GM18505 (cell line): ENCODE data around the gene IFRD2.

Source experiments
- ATAC-seq: cut with Tn5 transposase; IDR thresholded peaks from one replicate; pipeline ENCODE4 v1.9.1; 2021; ENCODE audit not compliant: unreplicated experiment
- POLR2A ChIP-seq: IDR thresholded peaks from 4 replicates; pipeline ENCODE4 v1.6.1; 2011; ENCODE audit warnings: borderline replicate concordance; ENCODE audit not compliant: insufficient read depth, insufficient read length; ENCODE audit errors: extremely low read depth

The IFRD2 gene

DNA sequence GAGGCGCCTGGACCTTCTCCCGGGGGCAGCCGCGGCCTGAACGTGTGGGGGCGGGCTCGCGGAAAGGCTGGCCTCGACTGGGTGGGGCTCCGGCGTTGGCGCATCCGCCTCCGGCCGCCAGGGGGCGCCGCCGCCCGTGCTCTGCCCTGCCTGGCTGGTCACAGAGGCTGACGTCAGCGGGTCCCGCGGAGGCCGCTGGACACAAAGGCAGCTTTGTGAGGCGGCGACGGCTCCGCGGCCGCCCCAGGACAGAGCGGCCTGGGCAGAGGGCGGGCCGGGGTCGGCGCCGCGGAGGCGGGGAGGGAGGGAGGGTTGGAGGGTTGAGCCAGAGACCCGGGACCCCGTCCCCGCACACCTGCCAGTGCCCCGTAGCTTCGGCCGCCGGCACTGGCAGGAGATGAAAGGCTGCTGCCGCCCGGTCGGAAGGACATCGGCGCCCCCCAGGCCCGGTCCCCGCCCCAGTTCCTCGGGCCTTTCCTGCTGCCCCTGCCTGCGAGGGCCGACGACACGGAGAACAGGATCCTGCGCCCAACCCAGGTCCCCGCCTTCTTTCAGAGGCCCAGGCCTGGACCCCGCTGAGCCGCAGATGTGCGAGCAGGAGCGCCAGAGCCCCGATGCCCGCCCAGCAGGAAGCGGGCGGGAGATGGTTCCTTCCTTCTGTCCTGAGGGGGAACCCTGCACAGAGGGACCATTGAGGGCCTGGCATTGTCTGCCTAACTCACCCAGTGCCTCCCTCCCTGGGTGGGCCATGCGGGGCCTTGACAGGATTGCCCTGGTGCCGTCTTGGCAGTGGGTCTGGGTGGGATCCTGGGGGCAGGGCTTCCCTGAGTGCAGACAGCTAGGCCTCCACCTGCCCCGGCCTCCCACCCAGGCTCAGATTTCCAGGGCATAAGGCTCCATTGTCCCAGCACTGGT lies 31.9 kb downstream of the IFRD2 start:
- peak; percentile 58 for TF ChIP-seq POLR2A
- peak; percentile 88 for ATAC-seq

DNA sequence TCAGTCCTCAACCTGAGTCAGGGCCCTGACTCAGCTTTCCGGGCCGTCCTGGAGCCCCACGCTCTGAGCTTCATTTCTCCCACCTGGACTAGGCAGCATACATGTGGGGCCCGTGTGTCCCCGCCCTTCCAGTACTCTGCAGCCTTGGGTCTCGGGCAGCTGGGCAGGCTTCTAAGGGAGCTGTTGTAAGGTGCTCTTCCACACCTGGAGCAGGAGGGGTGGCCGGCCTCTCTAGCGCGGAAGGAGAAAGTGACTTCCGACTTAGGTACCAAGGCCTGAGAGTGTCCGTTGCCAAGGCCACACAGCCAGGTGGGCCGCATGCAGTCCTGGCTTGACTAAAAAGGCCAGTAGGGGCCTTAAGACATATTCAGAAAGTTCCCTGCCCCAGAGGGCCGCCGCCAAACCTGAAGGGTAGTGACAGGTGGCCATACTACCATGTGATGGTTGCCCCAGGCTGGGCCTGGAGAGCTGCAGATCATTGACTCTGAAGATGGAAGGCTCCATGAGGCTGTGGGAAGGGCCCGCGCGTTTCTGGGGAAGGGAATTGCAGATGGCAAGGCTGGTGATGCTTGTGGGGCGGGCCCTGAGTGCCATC lies 32.7 kb downstream of the IFRD2 start:
- TF ChIP-seq POLR2A: no peak
- ATAC-seq: peak; percentile 3

DNA sequence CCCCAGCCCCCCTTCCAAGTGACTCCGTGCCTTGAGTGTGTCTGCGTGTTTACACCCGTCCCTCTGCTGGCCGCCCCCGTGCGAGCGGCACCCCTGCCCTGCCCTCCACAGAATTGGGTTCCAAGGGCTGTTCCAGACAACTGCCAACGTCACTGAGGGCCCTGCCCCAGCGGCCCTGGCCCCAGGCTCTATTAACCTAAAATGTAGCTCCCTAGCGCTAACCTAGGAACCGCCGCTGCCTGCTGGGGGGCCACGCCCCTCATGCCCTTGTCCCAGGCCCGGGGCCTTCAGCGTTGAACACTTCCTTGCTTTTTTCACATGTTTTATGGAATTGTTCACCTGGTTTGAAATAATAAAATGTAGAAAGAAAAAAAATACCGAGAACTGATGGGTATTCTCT lies 33.2 kb downstream of the IFRD2 start:
- ATAC-seq: no peak
- TF ChIP-seq POLR2A: no peak

DNA sequence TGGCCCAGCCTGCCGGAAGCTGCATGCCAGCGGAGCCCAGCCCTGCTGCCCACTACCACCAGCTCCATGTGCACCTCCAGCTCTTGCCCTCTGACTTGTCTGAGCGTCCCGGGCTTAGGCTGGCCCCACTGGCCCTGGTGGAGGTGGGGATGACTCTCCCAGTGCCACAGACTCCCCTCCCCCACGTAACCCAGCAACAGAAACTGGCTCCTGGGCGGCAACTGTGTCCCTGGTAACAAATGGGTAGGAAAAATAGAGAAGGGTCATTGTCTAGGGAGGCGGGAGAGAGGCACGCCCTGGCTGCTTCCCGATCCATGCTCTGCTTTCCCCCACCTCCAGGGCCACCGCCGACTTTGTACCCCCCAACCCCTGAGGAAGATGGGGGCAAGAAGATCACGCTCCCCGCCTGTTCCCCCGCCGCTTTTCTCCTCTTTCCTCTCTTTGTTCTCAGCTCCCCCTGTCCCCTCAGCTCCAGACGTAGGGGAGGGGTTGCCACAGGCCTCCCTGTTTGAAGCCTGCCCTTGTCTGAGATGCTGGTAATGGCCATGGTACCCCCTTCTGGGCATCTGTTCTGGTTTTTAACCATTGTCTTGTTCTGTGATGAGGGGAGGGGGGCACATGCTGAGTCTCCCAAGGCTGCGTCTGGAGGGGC lies 34.1 kb downstream of the IFRD2 start:
- no peak for ATAC-seq
- no peak for TF ChIP-seq POLR2A

DNA sequence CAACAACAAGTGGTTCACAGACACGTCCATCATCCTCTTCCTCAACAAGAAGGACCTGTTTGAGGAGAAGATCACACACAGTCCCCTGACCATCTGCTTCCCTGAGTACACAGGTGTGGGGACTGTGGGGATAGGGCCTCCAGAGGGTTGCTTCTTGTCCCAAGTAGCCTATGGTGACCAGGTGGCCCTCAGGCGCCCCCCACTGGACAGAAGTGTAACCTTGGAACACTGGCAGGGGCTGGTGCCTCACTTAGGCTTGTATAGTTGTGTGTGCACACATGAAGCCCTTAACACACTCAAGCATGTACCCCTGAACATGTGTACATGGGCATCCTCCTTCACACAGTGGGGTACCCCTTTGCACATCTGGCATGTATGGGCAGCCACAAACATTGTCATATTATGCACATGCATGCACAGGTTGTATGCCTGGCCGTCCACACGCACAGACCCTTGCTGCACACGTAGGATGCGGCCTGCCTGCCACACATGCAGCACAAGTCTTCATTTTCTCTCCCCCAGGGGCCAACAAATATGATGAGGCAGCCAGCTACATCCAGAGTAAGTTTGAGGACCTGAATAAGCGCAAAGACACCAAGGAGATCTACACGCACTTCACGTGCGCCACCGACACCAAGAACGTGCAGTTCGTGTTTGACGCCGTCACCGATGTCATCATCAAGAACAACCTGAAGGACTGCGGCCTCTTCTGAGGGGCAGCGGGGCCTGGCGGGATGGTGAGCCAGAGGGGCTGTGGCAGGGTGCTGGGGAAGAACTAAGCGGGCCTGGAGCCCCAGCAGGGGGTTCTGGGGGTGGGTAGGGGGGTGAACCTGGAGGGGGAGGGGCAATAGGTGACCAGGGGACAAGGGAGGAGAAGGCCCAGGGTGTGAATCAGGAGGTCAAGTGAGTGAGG lies 35.0 kb downstream of the IFRD2 start:
- no peak for ATAC-seq
- TF ChIP-seq POLR2A: no peak

DNA sequence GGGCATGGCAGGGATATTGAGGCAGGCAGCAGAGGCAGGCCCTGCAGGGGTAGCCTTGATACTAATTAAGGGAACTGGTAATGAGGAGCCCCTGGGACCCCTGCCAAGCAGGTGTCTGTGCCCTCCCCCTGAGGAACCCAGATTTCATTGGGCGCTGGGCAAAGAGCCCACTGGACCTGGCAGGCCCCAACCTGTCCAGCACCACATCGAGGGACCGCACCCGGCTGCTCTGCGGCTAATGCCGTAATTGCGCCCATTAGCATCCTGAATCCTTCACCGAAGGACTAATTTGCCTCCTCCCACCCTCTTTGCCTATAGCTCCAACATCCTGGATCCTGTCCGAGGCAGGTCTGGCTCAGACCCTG lies 37.0 kb downstream of the IFRD2 start:
- TF ChIP-seq POLR2A: no peak

DNA sequence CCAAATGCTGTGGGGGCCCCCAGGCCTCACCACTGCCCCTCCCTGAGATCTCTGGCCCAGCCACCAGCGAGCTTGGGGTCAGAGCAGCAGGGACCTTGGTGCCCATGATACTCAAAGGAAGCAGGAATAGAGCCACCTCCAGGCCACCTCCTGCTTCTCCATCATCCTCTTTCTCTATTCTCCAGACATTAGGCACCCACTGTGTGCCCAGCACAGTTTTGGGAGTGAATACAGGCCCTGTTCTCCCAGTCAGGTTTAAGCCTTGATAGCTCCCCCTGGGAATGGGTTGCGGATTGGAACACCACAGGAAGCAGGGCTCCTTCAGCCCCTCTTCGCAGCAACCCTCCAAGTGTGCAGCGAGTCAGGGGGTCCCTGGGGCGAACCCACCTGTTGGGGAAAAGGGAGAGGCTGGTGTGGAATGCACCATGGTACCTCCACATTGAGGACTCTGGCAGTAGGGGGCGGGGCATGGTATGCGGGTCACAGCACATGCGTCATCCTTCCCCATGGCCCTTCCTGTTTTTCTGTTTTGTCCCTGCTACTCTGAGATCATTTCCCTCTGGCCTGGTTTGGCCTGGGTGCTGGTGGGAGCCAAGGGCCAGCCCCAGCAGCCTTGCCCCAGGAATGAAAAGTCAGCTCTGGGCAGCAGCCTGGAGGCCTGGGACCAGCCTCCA lies 37.5 kb downstream of the IFRD2 start:
- no peak for TF ChIP-seq POLR2A

More for the DNA sequence above, 37.0 kb downstream of the IFRD2 start:
- ATAC-seq: no peak

DNA sequence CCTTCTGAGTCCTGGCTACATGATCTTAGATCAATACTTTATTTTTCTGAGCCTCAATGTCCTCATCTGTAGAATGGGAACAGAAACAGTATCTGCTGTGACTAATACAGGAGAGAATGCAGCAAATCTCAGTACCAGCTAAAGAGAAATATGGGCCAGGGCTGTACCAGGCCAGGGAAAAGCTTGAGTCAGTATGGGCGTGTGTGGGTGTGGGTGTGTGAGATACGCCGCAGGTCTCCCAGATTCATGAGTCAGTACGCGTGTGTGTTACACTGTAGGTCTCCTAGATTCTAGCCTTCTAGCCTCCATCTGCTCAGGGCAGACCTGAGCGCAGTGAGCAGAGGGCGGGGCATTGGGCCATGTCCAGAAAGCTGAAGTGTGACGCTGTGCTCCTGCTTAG lies 41.0 kb downstream of the IFRD2 start:
- ATAC-seq: no peak
- no peak for TF ChIP-seq POLR2A

More for the DNA sequence above, 37.5 kb downstream of the IFRD2 start:
- ATAC-seq: no peak

DNA sequence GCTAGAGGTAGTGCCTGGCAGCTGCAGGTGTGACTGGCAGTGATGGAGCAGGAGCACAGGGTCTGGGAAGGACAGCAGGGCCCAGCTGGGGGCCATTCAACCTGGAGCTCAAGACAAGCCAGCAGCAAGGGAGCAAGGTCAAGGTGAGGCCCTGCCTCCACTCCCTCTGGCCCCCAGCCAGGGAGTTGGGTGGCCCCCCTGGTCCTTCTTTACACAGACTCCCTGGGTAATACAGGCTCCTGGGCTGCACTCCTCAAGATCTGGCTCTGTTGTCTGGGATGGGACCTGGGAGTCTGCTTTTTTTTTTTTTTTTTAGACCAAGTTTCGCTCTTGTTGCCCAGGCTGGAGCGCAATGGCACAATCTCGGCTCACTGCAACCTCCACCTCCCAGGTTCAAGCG lies 41.7 kb downstream of the IFRD2 start:
- no peak for ATAC-seq
- TF ChIP-seq POLR2A: no peak

DNA sequence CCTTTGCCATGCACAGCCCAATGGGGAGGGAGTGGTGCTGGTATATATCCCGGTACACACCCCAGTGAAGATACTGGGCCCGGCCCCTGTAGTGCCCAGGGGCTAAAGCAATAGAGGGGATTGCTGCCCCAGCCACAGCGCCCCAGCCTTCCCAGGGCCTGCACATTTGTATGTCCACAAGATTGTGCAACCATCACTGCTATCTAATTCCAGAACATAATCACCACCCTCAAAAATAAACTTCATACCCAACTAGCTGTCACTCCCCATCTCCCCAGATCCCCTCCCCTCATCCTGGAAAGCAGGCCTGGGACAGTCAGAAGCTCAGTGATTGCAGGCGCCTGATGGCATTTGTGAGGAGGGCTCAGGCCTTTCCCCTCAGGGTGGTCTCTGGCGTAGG lies 42.8 kb downstream of the IFRD2 start:
- no peak for ATAC-seq
- TF ChIP-seq POLR2A: no peak

DNA sequence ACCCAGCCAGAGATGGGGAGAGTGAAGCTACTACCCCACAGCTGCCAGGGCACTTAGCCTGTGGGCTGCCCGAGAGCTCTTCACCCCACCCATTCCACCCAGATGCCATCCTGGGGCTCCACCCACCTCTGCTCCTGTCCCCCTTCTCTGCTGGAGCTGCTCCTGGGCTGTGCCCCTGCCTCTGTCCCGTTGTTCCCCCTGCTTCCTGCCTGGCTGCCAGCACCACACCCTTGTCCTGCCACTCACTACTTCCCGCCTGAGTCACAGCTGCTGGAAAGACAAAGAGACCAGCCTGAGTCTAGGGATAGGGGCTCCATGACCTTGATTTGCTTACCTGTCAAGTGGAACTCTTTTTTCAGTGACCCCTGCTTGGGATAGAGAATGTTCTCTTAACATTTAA lies 43.8 kb downstream of the IFRD2 start:
- no peak for ATAC-seq
- TF ChIP-seq POLR2A: no peak

DNA sequence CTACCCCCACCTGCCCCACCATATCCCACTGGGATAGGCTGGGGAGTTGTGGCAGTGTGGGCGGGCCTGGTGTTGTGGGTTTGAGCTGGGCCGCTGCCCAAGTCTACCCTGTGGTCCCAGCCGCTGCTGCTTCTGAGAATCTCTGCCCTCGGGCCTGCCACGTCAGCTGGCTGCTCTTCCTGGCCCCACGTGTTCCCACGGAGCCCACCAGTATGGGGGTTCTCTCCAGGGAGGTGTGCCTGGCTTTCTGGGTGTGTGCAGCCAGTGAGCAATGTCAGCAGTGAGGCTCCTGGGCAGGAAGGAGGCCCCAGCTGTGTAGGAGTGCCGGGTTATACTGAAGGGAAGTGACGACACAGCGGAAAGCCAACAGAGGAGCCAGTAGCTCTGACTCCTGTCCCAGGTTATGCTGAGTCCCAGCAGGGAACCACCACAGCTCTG lies 45.7 kb downstream of the IFRD2 start:
- ATAC-seq: peak; percentile 34
- TF ChIP-seq POLR2A: peak; percentile 46
